Parathyroid adenoma (tissue), 2 donors: ENCODE data around the gene SPTBN1.

Experiments used
- H2AFZ ChIP-seq: fragments of 300-600 bp; sonication (generic); one replicate; pipeline ENCODE4 v1.7.0; 2017; ENCODE audit warnings: antibody characterized with exemption, mild to moderate bottlenecking
- H3K27ac ChIP-seq: fragments of 300-600 bp; sonication (generic); one replicate; pipeline ENCODE4 v1.7.0; 2017
- H3K27me3 ChIP-seq: fragments of 300-600 bp; sonication (generic); one replicate; pipeline ENCODE4 v1.7.0; 2017; ENCODE audit warnings: low read length; ENCODE audit not compliant: control insufficient read depth, insufficient read depth
- H3K36me3 ChIP-seq: fragments of 300-600 bp; sonication (generic); one replicate; pipeline ENCODE4 v1.7.0; 2017; ENCODE audit warnings: low read length; ENCODE audit not compliant: control insufficient read depth, insufficient read depth
- H3K4me1 ChIP-seq: fragments of 300-600 bp; sonication (generic); one replicate; pipeline ENCODE4 v1.7.0; 2017; ENCODE audit warnings: control low read depth
- H3K4me2 ChIP-seq: fragments of 300-600 bp; sonication (generic); one replicate; pipeline ENCODE4 v1.7.0; 2017; ENCODE audit warnings: low read length
- H3K4me3 ChIP-seq: fragments of 300-600 bp; sonication (generic); one replicate; pipeline ENCODE4 v1.7.0; 2017; ENCODE audit warnings: low read depth, low read length
- H3K79me2 ChIP-seq: fragments of 300-600 bp; sonication (generic); one replicate; pipeline ENCODE4 v1.7.0; 2017; ENCODE audit warnings: control low read depth
- H3K9ac ChIP-seq: fragments of 300-600 bp; sonication (generic); one replicate; pipeline ENCODE4 v1.7.0; 2017; ENCODE audit warnings: mild to moderate bottlenecking
- H3K9me3 ChIP-seq: fragments of 300-600 bp; sonication (generic); one replicate; pipeline ENCODE4 v1.7.0; 2017; ENCODE audit warnings: low read length; ENCODE audit not compliant: control insufficient read depth
- TF ChIP-seq, protein P1 (sequence below): fragments of 300-600 bp; sonication (generic); IDR thresholded peaks from one replicate; pipeline ENCODE4 v1.7.0; 2017; ENCODE audit warnings: antibody characterized with exemption, mild to moderate bottlenecking
- donor health status: primary hyperparathyroidism.

Gene SPTBN1

DNA sequence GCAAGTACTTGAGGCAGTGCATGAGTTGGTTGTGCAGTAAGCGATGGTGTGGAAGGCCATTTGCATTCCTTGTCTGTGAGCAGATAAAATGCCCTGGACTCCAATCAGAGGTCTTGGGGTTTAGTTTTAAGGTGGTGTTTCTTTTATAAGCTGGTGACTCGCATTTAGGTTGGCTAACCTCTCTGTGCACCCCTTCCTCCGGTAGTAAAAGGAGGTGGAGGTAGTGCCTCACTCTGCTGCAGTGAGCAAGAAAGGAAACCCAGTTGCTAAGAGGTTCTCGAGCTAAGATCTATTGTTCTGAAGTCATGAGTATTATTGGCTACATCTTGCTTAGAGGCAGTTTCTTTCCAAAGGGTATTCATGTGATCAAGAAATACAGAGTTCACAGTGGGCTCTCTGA is 193.1 kb downstream of the SPTBN1 start:
- H3K4me3 ChIP-seq, result no peak overlapping the region
- TF ChIP-seq, protein P1, sequence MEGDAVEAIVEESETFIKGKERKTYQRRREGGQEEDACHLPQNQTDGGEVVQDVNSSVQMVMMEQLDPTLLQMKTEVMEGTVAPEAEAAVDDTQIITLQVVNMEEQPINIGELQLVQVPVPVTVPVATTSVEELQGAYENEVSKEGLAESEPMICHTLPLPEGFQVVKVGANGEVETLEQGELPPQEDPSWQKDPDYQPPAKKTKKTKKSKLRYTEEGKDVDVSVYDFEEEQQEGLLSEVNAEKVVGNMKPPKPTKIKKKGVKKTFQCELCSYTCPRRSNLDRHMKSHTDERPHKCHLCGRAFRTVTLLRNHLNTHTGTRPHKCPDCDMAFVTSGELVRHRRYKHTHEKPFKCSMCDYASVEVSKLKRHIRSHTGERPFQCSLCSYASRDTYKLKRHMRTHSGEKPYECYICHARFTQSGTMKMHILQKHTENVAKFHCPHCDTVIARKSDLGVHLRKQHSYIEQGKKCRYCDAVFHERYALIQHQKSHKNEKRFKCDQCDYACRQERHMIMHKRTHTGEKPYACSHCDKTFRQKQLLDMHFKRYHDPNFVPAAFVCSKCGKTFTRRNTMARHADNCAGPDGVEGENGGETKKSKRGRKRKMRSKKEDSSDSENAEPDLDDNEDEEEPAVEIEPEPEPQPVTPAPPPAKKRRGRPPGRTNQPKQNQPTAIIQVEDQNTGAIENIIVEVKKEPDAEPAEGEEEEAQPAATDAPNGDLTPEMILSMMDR, result no peak
- no peaks in the 10 kb centered on the region for H3K9me3 ChIP-seq
- H3K79me2 ChIP-seq, result peaks cover 12% of the 10 kb centered on the region
- H3K36me3 ChIP-seq, result no peaks in the 10 kb centered on the region
- no peak overlapping the region for H3K27ac ChIP-seq
- no peak overlapping the region for H3K4me2 ChIP-seq
- H3K4me1 ChIP-seq, result no peaks in the 10 kb centered on the region
- no peaks in the 10 kb centered on the region for H3K27me3 ChIP-seq
- H3K9ac ChIP-seq, result no peak overlapping the region
- H2AFZ ChIP-seq, result no peak overlapping the region

DNA sequence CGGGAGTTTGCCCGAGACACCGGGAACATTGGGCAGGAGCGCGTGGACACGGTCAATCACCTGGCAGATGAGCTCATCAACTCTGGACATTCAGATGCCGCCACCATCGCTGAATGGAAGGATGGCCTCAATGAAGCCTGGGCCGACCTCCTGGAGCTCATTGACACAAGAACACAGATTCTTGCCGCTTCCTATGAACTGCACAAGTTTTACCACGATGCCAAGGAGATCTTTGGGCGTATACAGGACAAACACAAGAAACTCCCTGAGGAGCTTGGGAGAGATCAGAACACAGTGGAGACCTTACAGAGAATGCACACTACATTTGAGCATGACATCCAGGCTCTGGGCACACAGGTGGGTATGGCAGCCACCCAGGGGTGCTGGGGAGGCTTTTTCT is 193.5 kb downstream of the SPTBN1 start:
- Histone ChIP-seq H2AFZ (no peak overlapping the region), H3K79me2 (peaks cover 9% of the 10 kb centered on the region), H3K27me3 (no peaks in the 10 kb centered on the region), H3K9ac (no peak overlapping the region), H3K9me3 (no peaks in the 10 kb centered on the region), H3K27ac (no peak overlapping the region), H3K4me3 (no peak overlapping the region), H3K4me2 (no peak overlapping the region), H3K4me1 (no peaks in the 10 kb centered on the region), H3K36me3 (no peaks in the 10 kb centered on the region)
- TF ChIP-seq, protein P1, result no peak

DNA sequence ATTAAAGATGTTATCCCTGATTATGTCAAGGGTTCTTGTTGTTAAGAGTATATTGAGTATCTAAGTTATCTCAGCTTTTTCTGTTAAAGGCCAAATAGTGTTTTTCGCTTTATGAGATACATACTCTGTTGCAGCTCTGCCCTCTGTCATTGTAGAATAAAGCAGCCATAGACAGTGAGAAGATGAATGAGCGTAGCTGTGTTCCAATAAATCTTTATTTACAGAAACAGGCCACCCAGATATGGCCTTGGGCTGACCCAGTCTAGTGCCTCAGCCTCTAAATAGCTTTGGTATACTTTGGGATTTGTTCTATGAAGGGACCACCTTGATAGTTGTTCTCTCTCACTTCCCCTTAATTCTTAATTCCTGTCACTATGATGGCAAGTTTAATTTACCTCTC is 194.5 kb downstream of the SPTBN1 start:
- Histone ChIP-seq H3K27me3 (no peaks in the 10 kb centered on the region), H3K4me3 (no peak overlapping the region), H3K4me1 (no peaks in the 10 kb centered on the region), H3K4me2 (no peak overlapping the region), H3K9ac (no peak overlapping the region), H3K36me3 (no peaks in the 10 kb centered on the region), H3K27ac (no peak overlapping the region), H3K9me3 (no peaks in the 10 kb centered on the region), H2AFZ (no peak overlapping the region), H3K79me2 (peaks cover 11% of the 10 kb centered on the region)
- TF ChIP-seq, protein P1, result no peak

DNA sequence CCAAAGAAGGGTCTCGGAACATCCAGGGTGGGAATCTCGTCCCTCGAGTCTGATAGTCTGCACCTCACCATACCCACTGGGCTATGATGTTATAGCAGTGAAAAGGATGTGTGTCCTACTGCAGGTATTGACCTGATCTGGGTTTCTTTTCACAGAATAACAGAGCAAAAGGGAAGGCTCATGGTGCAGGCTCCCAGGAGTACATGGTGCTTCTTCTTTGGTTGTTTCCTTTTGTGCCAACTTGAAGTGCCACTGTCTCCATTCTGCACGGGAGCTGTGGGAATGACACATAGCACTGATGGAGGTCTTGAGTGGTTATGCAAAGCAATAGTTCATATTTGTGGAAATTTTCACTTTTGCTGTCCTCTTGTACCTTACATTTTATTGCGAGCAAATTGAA is 195.2 kb downstream of the SPTBN1 start:
- Histone ChIP-seq H3K9me3 (no peaks in the 10 kb centered on the region), H3K79me2 (peaks cover 8% of the 10 kb centered on the region), H3K4me2 (no peak overlapping the region), H3K27me3 (no peaks in the 10 kb centered on the region), H3K4me1 (no peaks in the 10 kb centered on the region), H3K4me3 (no peak overlapping the region), H3K9ac (no peak overlapping the region), H3K27ac (no peak overlapping the region), H3K36me3 (no peaks in the 10 kb centered on the region), H2AFZ (no peak overlapping the region)
- TF ChIP-seq, protein P1, result no peak

DNA sequence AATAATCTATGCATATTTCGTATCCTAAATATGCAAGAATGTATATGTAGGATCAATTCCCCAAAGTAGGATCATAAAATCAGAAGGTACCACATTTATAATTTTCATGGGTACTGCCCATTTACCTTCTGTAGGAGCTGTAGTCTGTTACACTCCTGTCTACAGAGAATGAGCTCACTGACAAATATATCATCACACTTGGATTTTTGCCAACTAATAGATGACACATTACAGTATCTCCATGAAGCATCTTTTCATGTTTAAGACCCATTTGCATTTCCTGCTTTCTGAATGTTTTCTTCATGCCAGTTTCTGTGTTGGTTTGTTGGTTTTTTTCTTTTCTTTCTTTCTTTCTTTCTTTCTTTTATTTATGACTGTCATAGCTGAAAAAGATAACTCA is 196.4 kb downstream of the SPTBN1 start:
- Histone ChIP-seq H3K4me1 (no peaks in the 10 kb centered on the region), H3K4me3 (no peak overlapping the region), H2AFZ (no peak overlapping the region), H3K27ac (no peak overlapping the region), H3K27me3 (no peaks in the 10 kb centered on the region), H3K9me3 (no peaks in the 10 kb centered on the region), H3K4me2 (no peak overlapping the region), H3K79me2 (peaks cover 5% of the 10 kb centered on the region), H3K36me3 (no peaks in the 10 kb centered on the region), H3K9ac (no peak overlapping the region)
- TF ChIP-seq, protein P1, result no peak
